ENCODE data around the gene NOP14.
"Not testable (repeated sequence)": the region's sequence is repeated elsewhere in the genome, so short reads cannot be mapped to it uniquely, and the experiment has no call there.

NOP14 gene

DNA sequence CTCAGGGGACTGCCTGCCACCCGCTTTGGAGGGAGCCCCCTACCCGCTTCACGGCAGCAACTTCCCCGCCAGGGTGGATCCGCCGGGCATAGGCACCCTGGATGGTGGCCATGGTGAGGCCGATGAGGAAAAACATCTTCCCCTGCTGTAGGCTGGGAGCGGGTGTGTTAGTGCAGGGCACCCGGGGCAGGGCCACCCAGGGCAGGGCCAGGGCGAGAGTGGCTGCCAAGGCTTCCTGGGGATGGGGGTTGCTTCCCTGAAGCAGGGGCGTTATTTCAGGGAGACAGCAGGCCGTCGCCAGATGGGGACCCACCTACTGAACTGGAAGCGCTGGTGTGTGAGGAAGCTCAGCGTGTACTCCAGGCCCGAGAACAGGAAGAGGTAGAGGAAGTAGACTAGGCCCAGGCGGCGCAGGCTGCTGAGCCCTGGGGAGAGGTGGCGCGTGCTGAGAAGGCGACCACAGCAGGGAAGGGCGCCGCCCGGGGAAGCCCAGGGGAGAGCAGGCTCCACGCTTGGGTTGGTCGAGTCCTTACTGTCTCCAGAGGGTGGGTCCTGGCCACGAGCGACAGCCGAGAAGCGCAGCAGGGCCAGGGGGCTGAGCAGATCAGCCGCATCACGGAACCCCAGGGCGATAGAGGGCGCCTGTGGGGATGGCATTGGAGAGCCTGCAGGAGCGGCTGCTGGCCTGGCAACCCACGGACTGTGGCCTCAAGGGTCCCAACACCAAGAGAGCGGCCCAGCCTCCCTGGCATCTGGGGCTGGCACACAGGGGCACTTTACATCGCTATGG lies 31.5 kb downstream of the NOP14 start:
- DNase-seq (ENCODE audit: low spot score), result no peak

- no peak for DNase-seq (ENCODE audit: low spot score)
These were observed 32.3 kb downstream of the NOP14 start for GRCh38 chr4:2930758-2931511.

DNA sequence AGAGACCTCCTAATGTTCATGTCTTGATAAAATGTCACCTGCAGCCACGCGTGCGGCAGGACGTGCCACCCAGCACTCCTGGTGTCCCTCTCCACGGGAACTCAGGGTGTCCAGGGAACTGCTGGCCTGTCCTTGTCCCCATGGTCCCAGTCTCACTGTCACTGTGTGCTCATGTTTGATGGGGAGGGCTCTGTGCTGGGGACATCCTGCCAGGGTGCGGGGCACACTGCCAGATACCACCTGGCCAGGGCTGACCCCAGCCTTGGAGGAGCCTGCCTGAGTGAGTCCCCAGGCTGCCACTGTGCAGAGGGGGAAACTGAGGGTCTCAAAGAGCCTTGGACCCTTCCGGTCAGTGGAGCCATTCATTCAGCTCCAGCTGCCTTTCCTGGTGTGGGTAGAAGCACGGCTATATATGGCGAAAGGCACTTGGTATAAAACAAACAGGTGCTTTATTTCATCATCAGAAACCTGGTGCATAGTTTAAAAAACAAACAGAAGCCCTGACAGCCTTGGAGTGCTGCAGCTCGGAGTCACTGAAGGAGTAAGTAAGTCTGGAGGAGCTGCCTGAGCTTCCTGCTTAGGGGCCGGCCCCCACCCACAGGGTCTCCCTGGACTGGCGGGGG lies 33.0 kb downstream of the NOP14 start:
- DNase-seq (ENCODE audit: low spot score), result no peak

GRCh38 chr4:2929469-2929868 lies 33.7 kb downstream of the NOP14 start:
- no peak for DNase-seq (ENCODE audit: low spot score)

DNA sequence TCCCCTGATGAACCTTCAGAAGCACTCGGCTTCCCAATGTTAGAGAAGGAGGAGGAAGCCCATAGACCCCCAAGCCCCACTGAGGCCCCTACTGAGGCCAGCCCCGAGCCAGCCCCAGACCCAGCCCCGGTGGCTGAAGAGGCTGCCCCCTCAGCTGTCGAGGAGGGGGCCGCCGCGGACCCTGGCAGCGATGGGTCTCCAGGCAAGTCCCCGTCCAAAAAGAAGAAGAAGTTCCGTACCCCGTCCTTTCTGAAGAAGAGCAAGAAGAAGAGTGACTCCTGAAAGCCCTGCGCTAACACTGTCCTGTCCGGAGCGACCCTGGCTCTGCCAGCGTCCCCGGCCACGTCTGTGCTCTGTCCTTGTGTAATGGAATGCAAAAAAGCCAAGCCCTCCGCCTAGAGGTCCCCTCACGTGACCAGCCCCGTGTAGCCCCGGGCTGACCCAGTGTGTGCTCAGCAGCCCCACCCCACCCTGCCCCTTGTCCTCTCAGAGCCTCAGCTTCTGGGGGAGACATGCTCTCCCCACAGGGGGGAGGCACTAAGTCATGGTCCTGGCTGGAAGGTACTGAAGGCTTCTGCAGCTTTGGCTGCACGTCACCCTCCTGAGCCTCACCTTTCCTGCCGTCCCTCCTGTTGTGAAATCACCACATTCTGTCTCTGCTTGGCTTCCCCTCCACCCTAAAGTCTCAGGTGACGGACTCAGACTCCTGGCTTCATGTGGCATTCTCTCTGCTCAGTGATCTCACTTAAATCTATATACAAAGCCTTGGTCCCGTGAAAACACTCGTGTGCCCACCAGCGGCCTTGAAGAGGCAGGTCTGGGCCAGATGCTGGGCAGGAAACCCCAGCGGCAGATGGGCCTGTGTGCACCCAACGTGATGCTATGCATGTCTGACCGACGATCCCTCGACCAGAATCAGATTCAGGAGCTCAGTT lies 34.7 kb downstream of the NOP14 start:
- no peak for DNase-seq (ENCODE audit: low spot score)

GRCh38 chr4:2927696-2928075 lies 35.5 kb downstream of the NOP14 start:
- no peak for DNase-seq (ENCODE audit: low spot score)

GRCh38 chr4:2927016-2927695 lies 36.0 kb downstream of the NOP14 start:
- DNase-seq (ENCODE audit: low spot score), result no peak

DNA sequence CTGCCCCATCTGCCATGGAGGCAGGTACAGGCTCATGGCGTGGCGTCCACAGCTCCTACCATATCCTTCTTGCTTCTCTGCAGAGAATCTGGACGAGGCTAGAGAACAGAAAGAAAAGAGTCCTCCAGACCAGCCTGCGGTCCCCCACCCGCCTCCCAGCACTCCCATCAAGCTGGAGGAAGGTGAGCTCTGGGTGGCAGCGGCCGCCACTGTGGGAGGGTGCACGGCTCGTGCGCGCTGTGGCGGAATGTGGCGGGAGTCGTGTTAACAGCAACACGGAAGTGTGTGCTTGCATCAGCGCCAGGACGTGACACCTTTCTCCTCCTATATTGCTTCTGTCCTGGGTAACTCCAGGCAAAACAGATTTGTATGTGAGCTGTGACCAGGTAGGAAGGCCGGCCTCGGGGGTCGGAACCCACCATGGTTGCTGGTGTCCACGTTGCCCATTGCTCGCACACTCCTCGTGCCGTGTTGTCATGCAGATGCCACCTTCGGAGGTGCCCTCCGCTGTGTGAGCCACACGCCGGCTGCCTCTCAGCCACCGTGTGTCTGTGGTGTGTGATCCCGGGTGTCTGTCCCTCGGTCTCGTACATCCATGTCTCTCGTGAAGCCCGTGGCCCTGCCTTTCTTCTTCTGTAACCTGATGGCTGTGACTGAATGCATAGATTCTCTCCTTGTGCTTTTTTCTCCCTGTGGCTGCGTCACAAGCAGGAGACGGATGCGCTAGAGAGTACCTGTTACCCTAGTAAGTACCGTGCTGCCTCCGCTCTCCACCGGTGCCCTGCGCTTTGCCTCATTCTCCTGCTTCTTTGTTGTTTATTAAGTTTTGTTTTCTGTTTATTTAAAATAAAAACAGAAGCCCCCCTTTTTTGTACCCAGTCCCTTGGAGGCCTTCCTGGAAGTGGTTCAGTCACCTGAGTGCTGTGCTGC lies 37.0 kb downstream of the NOP14 start:
- DNase-seq (ENCODE audit: low spot score), result no peak

- no peak for DNase-seq (ENCODE audit: low spot score)
These were observed 37.7 kb downstream of the NOP14 start for GRCh38 chr4:2925496-2925895.

DNA sequence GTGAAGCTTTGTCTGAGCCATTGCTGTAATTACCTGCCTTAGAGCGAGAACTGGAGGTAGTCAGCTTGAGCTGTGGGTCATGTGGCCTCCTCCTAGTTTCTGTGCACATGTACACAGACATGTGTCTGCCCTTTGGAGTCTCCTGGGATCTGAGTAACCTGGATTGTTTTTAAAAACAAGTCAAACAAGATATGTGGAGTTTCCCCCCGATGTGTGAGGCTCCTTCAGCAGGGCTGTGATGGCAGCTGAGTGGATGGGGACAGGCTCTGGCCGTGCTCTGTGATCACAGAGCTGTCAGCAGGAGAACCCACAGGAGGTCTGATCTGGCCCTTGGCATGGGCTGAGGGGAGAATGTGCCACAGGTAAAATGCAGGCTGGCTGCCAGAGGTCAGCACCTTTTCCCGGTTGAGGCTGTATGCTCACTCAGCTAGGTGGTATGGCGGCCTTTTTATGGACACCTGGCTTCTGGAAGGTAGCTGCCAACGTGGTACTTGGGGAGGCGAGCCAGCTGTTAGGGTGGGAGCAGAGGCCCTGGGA lies 38.4 kb downstream of the NOP14 start:
- DNase-seq (ENCODE audit: low spot score), result no peak

- DNase-seq (ENCODE audit: low spot score), result no peak
These were observed 38.9 kb downstream of the NOP14 start for GRCh38 chr4:2924286-2924685.

DNA sequence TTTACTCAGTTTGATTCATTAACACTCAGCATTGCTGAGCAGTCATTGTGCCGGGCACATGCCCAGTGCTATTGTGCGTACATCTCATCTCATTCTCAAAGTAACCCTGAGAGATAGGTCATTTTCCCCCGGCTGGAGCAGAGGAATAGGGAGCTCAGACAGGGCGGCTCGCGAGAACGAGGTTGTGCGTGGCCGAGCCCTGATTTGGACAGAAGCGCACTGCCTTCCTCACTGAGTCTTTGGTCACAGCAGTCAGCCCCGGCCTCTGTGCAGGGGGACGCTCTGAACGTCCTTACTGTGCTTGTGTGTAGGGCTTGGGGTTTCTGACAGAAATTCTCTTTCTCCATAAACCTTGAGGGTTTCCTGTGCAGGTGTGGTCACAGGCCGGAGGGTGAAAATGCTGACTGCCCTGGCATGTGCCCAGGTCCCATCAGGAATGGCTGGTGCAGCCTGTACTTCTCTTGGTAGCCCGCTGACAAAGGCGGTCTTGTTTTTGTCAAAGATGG lies 39.5 kb downstream of the NOP14 start:
- no peak for DNase-seq (ENCODE audit: low spot score)

GRCh38 chr4:2923141-2923551 lies 40.1 kb downstream of the NOP14 start:
- no peak for DNase-seq (ENCODE audit: low spot score)

- peak; percentile 68 for DNase-seq (ENCODE audit: low spot score)
These were observed 40.6 kb downstream of the NOP14 start for GRCh38 chr4:2922453-2923101.

DNA sequence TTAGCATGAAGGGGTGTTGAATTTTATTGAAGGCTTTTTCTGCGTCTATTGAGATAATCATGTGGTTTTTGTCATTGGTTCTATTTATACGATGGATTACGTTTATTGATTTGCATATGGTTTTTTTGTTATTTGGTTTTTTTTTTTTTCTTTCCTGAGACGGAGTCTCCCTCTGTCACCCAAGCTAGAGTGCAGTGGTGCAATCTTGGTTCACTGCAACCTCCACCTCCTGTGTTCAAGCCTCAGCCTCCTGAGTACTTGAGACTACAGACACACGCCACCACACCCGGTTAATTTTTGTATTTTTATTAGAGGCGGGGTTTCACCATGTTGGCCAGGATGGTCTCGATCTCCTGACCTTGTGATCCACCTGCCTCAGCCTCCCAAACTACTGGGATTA lies 44.5 kb downstream of the NOP14 start:
- not testable (repeated sequence) for DNase-seq (ENCODE audit: low spot score)

GRCh38 chr4:2918300-2918699 lies 44.9 kb downstream of the NOP14 start:
- DNase-seq (ENCODE audit: low spot score), result not testable (repeated sequence)

GRCh38 chr4:2916696-2917095 lies 46.5 kb downstream of the NOP14 start:
- DNase-seq (ENCODE audit: low spot score), result not testable (repeated sequence)

- DNase-seq (ENCODE audit: low spot score), result no peak
These were observed 47.4 kb downstream of the NOP14 start for GRCh38 chr4:2915789-2916188.
